ENCODE results near the gene OGDH. TPM values are rescaled to one million over a fixed set of nuclear protein-coding genes. Genes with fewer than 3 reads are reported as not detected.
"Not testable (repeated sequence)": the region's sequence is repeated elsewhere in the genome, so short reads cannot be mapped to it uniquely, and the experiment has no call there.

The OGDH gene
- total RNA-seq, 1 experiment from 2014 or later = 69.1 TPM

DNA sequence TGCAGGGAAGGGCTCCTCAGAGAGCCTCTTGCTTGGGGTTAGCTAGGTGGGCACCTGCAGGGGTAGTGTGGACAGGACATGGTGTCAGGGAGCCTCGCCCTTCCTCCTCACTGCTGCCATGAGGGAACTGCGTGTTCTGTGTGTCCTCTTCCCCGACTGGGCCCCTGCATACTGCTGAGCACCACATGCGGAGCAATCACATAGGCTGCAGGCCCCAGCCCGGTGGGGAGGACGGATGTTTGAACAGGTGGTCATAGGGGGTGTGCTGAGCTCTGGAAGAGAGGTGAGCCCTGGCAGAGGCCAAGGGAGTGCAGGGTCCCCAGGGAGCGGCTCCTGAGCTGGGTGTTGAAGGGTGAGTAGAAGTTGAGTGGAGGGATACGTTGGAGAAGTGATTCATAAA lies 93.9 kb downstream of the OGDH start:
- ATAC-seq = no peak

DNA sequence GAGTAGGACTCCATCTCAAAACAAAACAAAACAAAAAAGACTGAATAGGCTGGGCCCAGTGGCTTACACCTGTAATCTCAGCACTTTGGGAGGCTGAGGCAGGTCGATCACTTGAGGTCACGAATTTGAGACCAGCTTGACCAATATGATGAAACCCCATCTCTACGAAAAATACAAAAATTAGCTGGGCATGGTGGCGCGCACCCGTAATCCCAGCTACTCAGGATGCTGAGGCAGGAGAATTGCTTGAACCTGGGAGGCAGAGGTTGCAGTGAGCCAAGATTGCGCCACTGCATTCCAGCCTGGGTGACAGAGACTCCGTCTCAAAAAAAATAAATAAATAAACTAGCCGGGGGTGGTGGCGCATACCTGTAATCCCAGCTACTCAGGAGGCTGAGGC lies 97.0 kb downstream of the OGDH start:
- RAD21 ChIA-PET (ENCODE audit: low non-redundant PET in 1 of 2, low total read pairs in 2 of 2, uncharacterized antibody in 2 of 2, unreplicated experiment in 2 of 2); CTCF ChIA-PET; H3K4me2 ChIP-seq (ENCODE audit: low read length); H3K27me3 ChIP-seq (ENCODE audit: insufficient read depth, low read length); H2AFZ ChIP-seq (ENCODE audit: low read depth, low read length, poor library complexity, severe bottlenecking); H3K4me3 ChIP-seq (replicated peaks in 1 of 2; ENCODE audit: low read depth in 1 of 2, low read length in 2 of 2); intact Hi-C loops (cut with micrococcal nuclease); BruUV-seq (replicated peaks); H3K27ac ChIP-seq (ENCODE audit: low read depth, low read length); ATAC-seq; H3K9me3 ChIP-seq (ENCODE audit: control insufficient read depth in 1 of 2, insufficient read depth in 1 of 2, low read depth in 1 of 2, low read length in 2 of 2); H4K20me1 ChIP-seq (ENCODE audit: insufficient read depth); H3K9ac ChIP-seq (ENCODE audit: low read length); POLR2A ChIA-PET; H3K4me1 ChIP-seq (ENCODE audit: control insufficient read depth in 1 of 2, insufficient read depth in 2 of 2, low read length in 2 of 2); H3K9me2 ChIP-seq (ENCODE audit: insufficient read depth); DNase-seq (ENCODE audit: low read depth, low spot score); H3K79me2 ChIP-seq (ENCODE audit: insufficient read depth, low read length): not testable (repeated sequence)
- H3K36me3 ChIP-seq (ENCODE audit: control insufficient read depth in 1 of 2, insufficient read depth in 2 of 2, low read length in 2 of 2) = peaks cover 3 to 20% of the 10 kb centered on the region in 2 experiments; a peak in 3 of 4 replicates

More for the DNA sequence above, 93.9 kb downstream of the OGDH start:
- no TSS peak for BruUV-seq (replicated peaks)
- Histone ChIP-seq H3K9ac (ENCODE audit: low read length) (no peak overlapping the region), H3K27ac (ENCODE audit: low read depth, low read length) (no peak overlapping the region), H2AFZ (ENCODE audit: low read depth, low read length, poor library complexity, severe bottlenecking) (no peak overlapping the region), H3K27me3 (ENCODE audit: insufficient read depth, low read length) (no peaks in the 10 kb centered on the region), H4K20me1 (ENCODE audit: insufficient read depth) (no peaks in the 10 kb centered on the region), H3K36me3 (ENCODE audit: control insufficient read depth in 1 of 2, insufficient read depth in 2 of 2, low read length in 2 of 2) (peaks cover 13 to 38% of the 10 kb centered on the region in 2 experiments; a peak in 2 of 4 replicates), H3K9me2 (ENCODE audit: insufficient read depth) (no peaks in the 10 kb centered on the region), H3K9me3 (ENCODE audit: control insufficient read depth in 1 of 2, insufficient read depth in 1 of 2, low read depth in 1 of 2, low read length in 2 of 2) (peaks cover 0 to 5% of the 10 kb centered on the region in 2 experiments; a peak in 1 of 4 replicates), H3K4me3 (replicated peaks in 1 of 2; ENCODE audit: low read depth in 1 of 2, low read length in 2 of 2) (no peak overlapping the region), H3K4me1 (ENCODE audit: control insufficient read depth in 1 of 2, insufficient read depth in 2 of 2, low read length in 2 of 2) (no peaks in the 10 kb centered on the region), H3K4me2 (ENCODE audit: low read length) (no peak overlapping the region), H3K79me2 (ENCODE audit: insufficient read depth, low read length) (no peaks in the 10 kb centered on the region)
- TF ChIP-seq ZFX (IDR thresholded peaks at IDR 0.05) (no peak), POLR2AphosphoS5 (IDR thresholded peaks at IDR 0.05; ENCODE audit: low read depth, low read length) (no peak), ZNF274 (IDR thresholded peaks at IDR 0.05; ENCODE audit: low read depth, low read length) (no peak), ELF1 (IDR thresholded peaks at IDR 0.05; ENCODE audit: borderline replicate concordance, low read depth) (no peak)
- TF ChIP-seq, protein P1, sequence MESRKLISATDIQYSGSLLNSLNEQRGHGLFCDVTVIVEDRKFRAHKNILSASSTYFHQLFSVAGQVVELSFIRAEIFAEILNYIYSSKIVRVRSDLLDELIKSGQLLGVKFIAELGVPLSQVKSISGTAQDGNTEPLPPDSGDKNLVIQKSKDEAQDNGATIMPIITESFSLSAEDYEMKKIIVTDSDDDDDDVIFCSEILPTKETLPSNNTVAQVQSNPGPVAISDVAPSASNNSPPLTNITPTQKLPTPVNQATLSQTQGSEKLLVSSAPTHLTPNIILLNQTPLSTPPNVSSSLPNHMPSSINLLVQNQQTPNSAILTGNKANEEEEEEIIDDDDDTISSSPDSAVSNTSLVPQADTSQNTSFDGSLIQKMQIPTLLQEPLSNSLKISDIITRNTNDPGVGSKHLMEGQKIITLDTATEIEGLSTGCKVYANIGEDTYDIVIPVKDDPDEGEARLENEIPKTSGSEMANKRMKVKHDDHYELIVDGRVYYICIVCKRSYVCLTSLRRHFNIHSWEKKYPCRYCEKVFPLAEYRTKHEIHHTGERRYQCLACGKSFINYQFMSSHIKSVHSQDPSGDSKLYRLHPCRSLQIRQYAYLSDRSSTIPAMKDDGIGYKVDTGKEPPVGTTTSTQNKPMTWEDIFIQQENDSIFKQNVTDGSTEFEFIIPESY (IDR thresholded peaks at IDR 0.05; ENCODE audit: extremely low read depth, insufficient replicate concordance, low read length) = no peak
- TF ChIP-seq, protein P2, sequence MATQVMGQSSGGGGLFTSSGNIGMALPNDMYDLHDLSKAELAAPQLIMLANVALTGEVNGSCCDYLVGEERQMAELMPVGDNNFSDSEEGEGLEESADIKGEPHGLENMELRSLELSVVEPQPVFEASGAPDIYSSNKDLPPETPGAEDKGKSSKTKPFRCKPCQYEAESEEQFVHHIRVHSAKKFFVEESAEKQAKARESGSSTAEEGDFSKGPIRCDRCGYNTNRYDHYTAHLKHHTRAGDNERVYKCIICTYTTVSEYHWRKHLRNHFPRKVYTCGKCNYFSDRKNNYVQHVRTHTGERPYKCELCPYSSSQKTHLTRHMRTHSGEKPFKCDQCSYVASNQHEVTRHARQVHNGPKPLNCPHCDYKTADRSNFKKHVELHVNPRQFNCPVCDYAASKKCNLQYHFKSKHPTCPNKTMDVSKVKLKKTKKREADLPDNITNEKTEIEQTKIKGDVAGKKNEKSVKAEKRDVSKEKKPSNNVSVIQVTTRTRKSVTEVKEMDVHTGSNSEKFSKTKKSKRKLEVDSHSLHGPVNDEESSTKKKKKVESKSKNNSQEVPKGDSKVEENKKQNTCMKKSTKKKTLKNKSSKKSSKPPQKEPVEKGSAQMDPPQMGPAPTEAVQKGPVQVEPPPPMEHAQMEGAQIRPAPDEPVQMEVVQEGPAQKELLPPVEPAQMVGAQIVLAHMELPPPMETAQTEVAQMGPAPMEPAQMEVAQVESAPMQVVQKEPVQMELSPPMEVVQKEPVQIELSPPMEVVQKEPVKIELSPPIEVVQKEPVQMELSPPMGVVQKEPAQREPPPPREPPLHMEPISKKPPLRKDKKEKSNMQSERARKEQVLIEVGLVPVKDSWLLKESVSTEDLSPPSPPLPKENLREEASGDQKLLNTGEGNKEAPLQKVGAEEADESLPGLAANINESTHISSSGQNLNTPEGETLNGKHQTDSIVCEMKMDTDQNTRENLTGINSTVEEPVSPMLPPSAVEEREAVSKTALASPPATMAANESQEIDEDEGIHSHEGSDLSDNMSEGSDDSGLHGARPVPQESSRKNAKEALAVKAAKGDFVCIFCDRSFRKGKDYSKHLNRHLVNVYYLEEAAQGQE (IDR thresholded peaks at IDR 0.05; ENCODE audit: low read depth) = no peak
- TF ChIP-seq, protein P3, sequence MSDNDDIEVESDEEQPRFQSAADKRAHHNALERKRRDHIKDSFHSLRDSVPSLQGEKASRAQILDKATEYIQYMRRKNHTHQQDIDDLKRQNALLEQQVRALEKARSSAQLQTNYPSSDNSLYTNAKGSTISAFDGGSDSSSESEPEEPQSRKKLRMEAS (IDR thresholded peaks at IDR 0.05) = no peak
- intact Hi-C loops (cut with micrococcal nuclease) = no loop called here
- POLR2A ChIA-PET = no interaction called here
- RAD21 ChIA-PET (ENCODE audit: low non-redundant PET in 1 of 2, low total read pairs in 2 of 2, uncharacterized antibody in 2 of 2, unreplicated experiment in 2 of 2) = no interaction called here
- CTCF ChIA-PET = no interaction called here
- DNase-seq (ENCODE audit: low read depth, low spot score) = no peak

Measured in HCT116 (cell line).